Hepatocyte (in vitro differentiated cells): ENCODE measurements around the gene SLC16A3.

Experiments
- EZH2 ChIP-seq: fragments of 200-600 bp; sonication (generic); IDR thresholded peaks from 2 replicates; pipeline ENCODE4 v1.6.1; 2016; ENCODE audit warnings: antibody characterized with exemption, mild to moderate bottlenecking, borderline replicate concordance
- TF ChIP-seq, protein P1 (sequence below): fragments of 200-600 bp; sonication (generic); IDR thresholded peaks from 2 replicates; pipeline ENCODE4 v1.5.1; 2016; ENCODE audit warnings: antibody characterized with exemption, mild to moderate bottlenecking; ENCODE audit not compliant: poor library complexity

- TF ChIP-seq, protein P1, sequence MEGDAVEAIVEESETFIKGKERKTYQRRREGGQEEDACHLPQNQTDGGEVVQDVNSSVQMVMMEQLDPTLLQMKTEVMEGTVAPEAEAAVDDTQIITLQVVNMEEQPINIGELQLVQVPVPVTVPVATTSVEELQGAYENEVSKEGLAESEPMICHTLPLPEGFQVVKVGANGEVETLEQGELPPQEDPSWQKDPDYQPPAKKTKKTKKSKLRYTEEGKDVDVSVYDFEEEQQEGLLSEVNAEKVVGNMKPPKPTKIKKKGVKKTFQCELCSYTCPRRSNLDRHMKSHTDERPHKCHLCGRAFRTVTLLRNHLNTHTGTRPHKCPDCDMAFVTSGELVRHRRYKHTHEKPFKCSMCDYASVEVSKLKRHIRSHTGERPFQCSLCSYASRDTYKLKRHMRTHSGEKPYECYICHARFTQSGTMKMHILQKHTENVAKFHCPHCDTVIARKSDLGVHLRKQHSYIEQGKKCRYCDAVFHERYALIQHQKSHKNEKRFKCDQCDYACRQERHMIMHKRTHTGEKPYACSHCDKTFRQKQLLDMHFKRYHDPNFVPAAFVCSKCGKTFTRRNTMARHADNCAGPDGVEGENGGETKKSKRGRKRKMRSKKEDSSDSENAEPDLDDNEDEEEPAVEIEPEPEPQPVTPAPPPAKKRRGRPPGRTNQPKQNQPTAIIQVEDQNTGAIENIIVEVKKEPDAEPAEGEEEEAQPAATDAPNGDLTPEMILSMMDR = no peak
- no peak for TF ChIP-seq EZH2
Observed at GRCh38 chr17:82218349-82219075, 10.3 kb upstream of the SLC16A3 start.
